HG03342 (cell line): Measurements from ENCODE around the gene RBP4.
"Not testable (repeated sequence)": the region's sequence is repeated elsewhere in the genome, so short reads cannot be mapped to it uniquely, and the experiment has no call there.

Source experiments
- ATAC-seq: cut with Tn5 transposase; IDR thresholded peaks from one replicate; pipeline ENCODE4 v1.9.1; 2021; ENCODE audit warnings: mild to moderate bottlenecking, moderate library complexity; ENCODE audit not compliant: unreplicated experiment

The RBP4 gene

GRCh38 chr10:93567277-93568104 lies 33.5 kb downstream of the RBP4 start:
- ATAC-seq: no peak

GRCh38 chr10:93566435-93567276 lies 34.4 kb downstream of the RBP4 start, which contains the start of gene FFAR4:
Gene FFAR4, plus strand, starts transcription at chr10:93566665. Its CDS starts 56 bp downstream, at chr10:93566721.
- ATAC-seq: no peak

- ATAC-seq: no peak
Measured at GRCh38 chr10:93565446-93565845, 35.6 kb downstream of the RBP4 start.

DNA sequence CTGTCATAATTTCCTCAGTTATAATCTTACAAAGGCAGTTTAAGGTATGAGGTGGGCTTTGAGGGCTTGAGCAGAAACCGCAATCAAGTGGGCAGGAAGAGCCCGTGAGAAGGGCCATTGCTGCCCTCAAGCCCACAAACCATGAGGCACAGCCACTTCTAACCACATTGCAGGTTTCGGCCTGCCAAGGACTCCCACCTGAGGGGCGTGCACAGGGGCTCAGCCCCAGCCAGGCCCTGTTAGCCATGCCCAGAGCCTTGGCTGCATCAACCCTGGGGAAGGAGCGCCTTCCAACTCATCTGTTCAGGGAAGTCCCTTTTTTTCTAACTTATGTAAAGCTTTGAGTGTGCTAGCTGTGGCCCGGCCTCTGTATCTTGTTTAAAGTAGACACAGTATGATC lies 40.5 kb downstream of the RBP4 start:
- no peak for ATAC-seq

DNA sequence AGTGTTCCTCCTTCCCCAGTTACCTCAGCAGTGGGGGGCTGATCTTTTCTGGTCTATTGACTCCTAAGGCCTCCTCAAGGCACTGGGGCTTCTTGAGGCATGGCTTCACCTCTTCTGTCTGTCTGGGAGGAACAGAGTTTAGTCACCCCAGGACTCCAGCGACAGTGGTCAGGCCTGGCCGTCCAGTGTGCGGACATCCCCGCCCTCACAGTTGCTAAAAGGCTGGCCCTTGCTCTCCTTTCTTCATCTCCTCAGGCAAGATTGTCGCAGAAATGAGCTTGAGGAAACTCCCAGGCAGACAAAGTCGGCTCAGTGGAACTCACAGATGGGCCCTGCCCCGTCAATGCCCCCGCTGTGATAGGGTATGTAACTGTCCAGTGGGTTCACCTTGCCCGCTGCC lies 41.5 kb downstream of the RBP4 start:
- ATAC-seq: no peak

DNA sequence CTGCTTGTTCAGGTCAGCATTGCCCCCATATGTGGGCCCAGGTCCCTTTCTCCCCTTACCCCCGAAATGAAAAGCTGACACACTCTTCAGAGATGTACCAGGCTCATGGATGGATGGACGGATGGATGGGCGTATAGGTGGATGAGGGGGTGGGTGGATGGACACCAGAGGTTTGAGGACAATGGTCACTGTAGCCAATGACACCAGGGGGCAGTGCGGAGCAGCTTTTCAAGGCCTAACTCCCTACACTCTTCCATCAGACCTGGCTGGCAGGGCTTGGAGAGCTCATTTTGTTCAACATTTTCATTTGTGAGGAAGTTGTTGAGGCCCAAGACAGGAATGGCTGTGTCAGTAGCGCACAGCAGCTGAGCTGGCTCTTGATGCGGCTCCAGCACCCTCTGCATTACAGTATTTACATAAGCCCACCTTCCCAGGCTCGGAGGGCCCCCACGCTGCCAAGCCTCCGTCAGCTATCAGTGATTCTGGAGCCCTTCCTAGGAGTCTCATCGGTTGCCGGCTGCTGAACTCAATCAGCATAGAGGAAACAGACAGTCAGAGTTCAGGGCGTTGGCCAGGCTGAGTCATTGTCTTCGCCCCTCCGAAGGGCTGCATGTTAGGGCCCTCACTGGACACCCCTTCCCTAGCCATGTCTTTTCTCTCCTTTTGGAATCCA lies 46.1 kb downstream of the RBP4 start:
- no peak for ATAC-seq

GRCh38 chr10:93554316-93554663 lies 46.7 kb downstream of the RBP4 start:
- ATAC-seq: no peak

DNA sequence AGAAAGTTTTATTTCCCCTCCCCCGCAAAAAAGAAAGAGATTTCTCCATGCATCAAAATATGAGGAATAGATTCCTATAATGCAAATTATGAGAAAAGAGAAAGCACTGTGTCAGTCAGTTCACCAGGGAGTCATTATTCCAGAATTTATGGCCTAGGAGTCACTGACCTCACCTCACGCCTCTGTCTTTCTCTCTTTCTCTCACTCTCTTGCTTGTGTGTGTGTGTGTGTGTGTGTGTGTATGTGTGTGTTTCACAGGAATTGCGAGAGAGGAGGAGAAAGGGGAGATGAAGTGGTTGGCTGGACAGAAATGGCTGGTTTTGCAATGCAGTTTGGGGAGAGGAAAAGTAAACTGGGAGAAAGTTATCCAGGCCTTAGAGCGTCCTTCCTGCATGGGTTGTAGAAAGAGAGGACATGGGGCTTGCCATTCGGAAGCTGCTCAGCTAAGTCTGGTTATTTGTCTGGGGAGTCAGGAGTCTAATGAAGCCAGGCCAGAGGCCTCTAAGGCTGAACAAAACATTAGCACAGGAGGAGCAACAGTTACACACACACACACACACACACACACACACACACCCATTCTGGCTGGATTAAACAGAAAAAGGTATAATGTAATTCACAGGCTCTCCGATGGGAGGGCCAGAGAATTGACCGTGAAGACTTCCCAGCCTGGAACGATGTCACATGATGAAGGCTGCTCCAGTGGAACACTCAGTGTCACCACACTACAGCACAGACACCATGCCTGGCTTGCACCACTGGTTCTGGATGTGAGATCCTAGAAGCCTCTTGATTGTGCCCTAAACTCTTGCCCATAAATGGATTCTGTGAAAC lies 47.3 kb downstream of the RBP4 start:
- no peak for ATAC-seq

GRCh38 chr10:93552780-93553179 lies 48.3 kb downstream of the RBP4 start:
- ATAC-seq: no peak

- no peak for ATAC-seq
Measured at GRCh38 chr10:93550606-93551005, 50.4 kb downstream of the RBP4 start.

DNA sequence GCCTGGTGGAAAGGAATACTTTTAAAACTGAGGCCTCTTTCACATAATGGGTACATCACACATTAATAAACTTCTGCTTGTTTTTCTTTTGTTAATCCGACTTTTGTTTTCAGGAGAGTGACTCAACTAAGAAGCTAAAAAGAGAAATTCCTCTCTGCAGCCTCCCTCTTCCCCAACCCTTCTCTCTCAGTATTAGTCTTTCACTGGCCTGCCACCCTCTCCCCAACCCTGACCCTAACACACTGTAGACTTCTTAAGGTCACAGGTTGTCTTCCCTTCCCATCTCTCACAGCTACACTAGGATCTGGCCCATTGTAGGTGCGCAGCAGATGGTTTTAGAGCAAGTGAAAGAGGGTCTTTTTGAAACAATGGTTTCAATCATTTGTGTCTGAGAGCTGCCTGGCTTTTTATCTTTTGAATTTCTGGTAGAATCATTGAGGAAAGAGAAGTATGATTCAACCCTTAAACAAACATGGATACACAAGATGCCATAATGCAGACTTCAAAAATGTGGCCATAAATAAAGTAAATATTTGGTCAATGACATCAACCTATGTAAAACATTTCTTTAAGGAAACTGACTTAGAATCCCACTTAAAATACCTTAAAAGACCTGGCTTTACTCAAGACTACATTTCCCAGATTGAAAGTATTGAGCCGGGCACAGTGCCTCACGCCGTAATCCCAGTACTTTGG lies 52.5 kb downstream of the RBP4 start:
- ATAC-seq: no peak

DNA sequence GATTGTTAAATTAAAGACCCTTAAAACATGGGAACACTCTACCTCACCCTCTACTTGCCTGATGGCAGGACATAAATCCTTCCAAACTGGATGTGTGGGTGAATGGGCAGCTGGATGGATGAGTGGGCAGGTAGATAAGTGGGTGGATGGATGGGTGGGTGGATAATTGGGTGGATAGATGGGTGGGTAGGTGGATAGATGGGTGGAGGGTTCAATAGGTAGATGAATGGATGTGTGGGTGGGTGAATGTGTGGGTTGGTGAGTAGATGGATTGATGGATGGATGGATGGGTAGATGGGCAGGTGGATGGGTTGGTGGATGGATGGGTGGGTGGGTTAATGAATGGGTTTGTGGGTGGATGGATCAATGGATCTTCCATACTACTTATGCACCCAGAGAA lies 53.5 kb downstream of the RBP4 start:
- no peak for ATAC-seq

GRCh38 chr10:93546995-93547394 lies 54.0 kb downstream of the RBP4 start:
- ATAC-seq: not testable (repeated sequence)

GRCh38 chr10:93542358-93542791 lies 58.7 kb downstream of the RBP4 start:
- ATAC-seq: no peak
